ENCODE results near the gene MIDN.
"Not testable (repeated sequence)": the region's sequence is repeated elsewhere in the genome, so short reads cannot be mapped to it uniquely, and the experiment has no call there.

Gene MIDN

GRCh38 chr19:1246265-1247087 is 1.9 kb upstream of the MIDN start:
- DNase-seq (ENCODE audit: low read depth): not testable (repeated sequence)

- no peak for DNase-seq (ENCODE audit: low read depth)
These were observed 640 bp upstream of the MIDN start for GRCh38 chr19:1247748-1248138.

- DNase-seq (ENCODE audit: low read depth): peak; percentile 75
These were observed 459 bp downstream of the MIDN start for GRCh38 chr19:1248786-1249297.

GRCh38 chr19:1249298-1249989 is 1.1 kb downstream of the MIDN start:
- DNase-seq (ENCODE audit: low read depth): peak; percentile 91

GRCh38 chr19:1249990-1250436 is 1.6 kb downstream of the MIDN start:
- DNase-seq (ENCODE audit: low read depth): no peak

GRCh38 chr19:1250437-1251260 is 2.3 kb downstream of the MIDN start:
- DNase-seq (ENCODE audit: low read depth): no peak

GRCh38 chr19:1251330-1252220 is 3.2 kb downstream of the MIDN start:
- DNase-seq (ENCODE audit: low read depth): peak; percentile 55

GRCh38 chr19:1252221-1252820 is 3.9 kb downstream of the MIDN start:
- no peak for DNase-seq (ENCODE audit: low read depth)

- DNase-seq (ENCODE audit: low read depth): no peak
These were observed 4.6 kb downstream of the MIDN start for GRCh38 chr19:1252821-1253513.

- DNase-seq (ENCODE audit: low read depth): no peak
These were observed 5.2 kb downstream of the MIDN start for GRCh38 chr19:1253514-1254080.

GRCh38 chr19:1254081-1254527 is 5.7 kb downstream of the MIDN start:
- no peak for DNase-seq (ENCODE audit: low read depth)

- DNase-seq (ENCODE audit: low read depth): no peak
These were observed 6.3 kb downstream of the MIDN start for GRCh38 chr19:1254530-1255185.

- DNase-seq (ENCODE audit: low read depth): no peak
These were observed 7.1 kb downstream of the MIDN start for GRCh38 chr19:1255186-1256161.

- DNase-seq (ENCODE audit: low read depth): no peak
These were observed 8.5 kb downstream of the MIDN start for GRCh38 chr19:1256646-1257474.

- DNase-seq (ENCODE audit: low read depth): no peak
These were observed 9.2 kb downstream of the MIDN start for GRCh38 chr19:1257475-1258162.

- DNase-seq (ENCODE audit: low read depth): no peak
These were observed 9.7 kb downstream of the MIDN start for GRCh38 chr19:1258163-1258492.
